A673 (cell line): ENCODE measurements around the gene RAB26. TPM values are rescaled to one million over a fixed set of nuclear protein-coding genes. Genes with fewer than 3 reads are reported as not detected.
"Not testable (repeated sequence)": the region's sequence is repeated elsewhere in the genome, so short reads cannot be mapped to it uniquely, and the experiment has no call there.

Experiments used
- BruUV-seq: library from RNA; stranded (reverse); fragments of 400-500 nt; replicated peaks from 2 replicates; lab custom pipeline; 2021; lab: Mats Ljungman, UMichigan
- CTCF ChIA-PET: fragments of 300-600 bp; sonication (Branson Sonifier 250); formaldehyde crosslinking; loops from one replicate; lab custom pipeline; 2022; ENCODE audit warnings: antibody characterized with exemption; lab: Charles Lee
- POLR2A ChIA-PET: fragments of 300-600 bp; sonication (Branson Sonifier 250); formaldehyde crosslinking; loops from one replicate; lab custom pipeline; 2022; ENCODE audit warnings: antibody characterized with exemption; ENCODE audit not compliant: low non-redundant PET; lab: Charles Lee
- DNase-seq: peaks from one replicate; pipeline ENCODE4 v3.0.0-alpha.2; 2015; ENCODE audit warnings: low spot score
- H3K27ac ChIP-seq: fragments of 200-600 bp; sonication (generic); 2 replicates; pipeline ENCODE4 v1.5.1; 2016; ENCODE audit warnings: mixed run types, low read depth, mild to moderate bottlenecking, mixed read lengths, antibody characterized with exemption, low read length; ENCODE audit not compliant: poor library complexity, severe bottlenecking
- H3K27me3 ChIP-seq: fragments of 200-600 bp; sonication (generic); replicated peaks from 2 replicates; pipeline ENCODE4 v1.6.1; 2017; ENCODE audit warnings: mixed run types, low read depth, mild to moderate bottlenecking, mixed read lengths, antibody characterized with exemption, low read length; ENCODE audit not compliant: insufficient read depth, poor library complexity
- H3K36me3 ChIP-seq: fragments of 200-600 bp; sonication (generic); 2 replicates; pipeline ENCODE4 v1.6.1; 2016; ENCODE audit warnings: mixed run types, mild to moderate bottlenecking, mixed read lengths, antibody characterized with exemption, low read length; ENCODE audit not compliant: insufficient read depth, poor library complexity, severe bottlenecking
- H3K4me1 ChIP-seq: fragments of 200-600 bp; sonication (generic); 2 replicates; pipeline ENCODE4 v1.6.1; 2017; ENCODE audit warnings: mixed run types, mild to moderate bottlenecking, mixed read lengths, antibody characterized with exemption, low read length; ENCODE audit not compliant: insufficient read depth, poor library complexity, severe bottlenecking
- H3K4me3 ChIP-seq: fragments of 200-600 bp; sonication (generic); 2 replicates; pipeline ENCODE4 v1.5.1; 2016; ENCODE audit warnings: low read depth, mixed run types, mild to moderate bottlenecking, mixed read lengths, low read length; ENCODE audit not compliant: poor library complexity, severe bottlenecking
- H3K9me3 ChIP-seq: fragments of 200-600 bp; sonication (generic); 2 replicates; pipeline ENCODE4 v1.6.1; 2016; ENCODE audit warnings: mixed run types, low read depth, mild to moderate bottlenecking, mixed read lengths, antibody characterized with exemption, low read length; ENCODE audit not compliant: poor library complexity, severe bottlenecking
- EZH2 ChIP-seq: fragments of 200-600 bp; sonication (generic); IDR thresholded peaks from 2 replicates; pipeline ENCODE4 v1.6.1; 2017; ENCODE audit warnings: borderline replicate concordance, low read depth, mild to moderate bottlenecking, mixed read lengths, antibody characterized with exemption, low read length; ENCODE audit not compliant: poor library complexity, severe bottlenecking
- intact Hi-C: fragments of 100-400 bp; cut with micrococcal nuclease; formaldehyde crosslinking; loops from one replicate; pipeline ENCODE4 v1.10.0; 2022; ENCODE audit not compliant: unreplicated experiment
- total RNA-seq: library from RNA; stranded (reverse); gene quantifications from 2 replicates; pipeline ENCODE4 v1.2.3, GENCODE V29; 2021
- TF ChIP-seq, protein P1 (sequence below): fragments of 300-800, 200-600 bp; sonication (generic); conservative IDR thresholded peaks from 2 replicates; pipeline ENCODE4 v1.5.1; 2017; ENCODE audit warnings: low read depth, mild to moderate bottlenecking, antibody characterized with exemption, low read length, moderate library complexity, mixed read lengths

The RAB26 gene
- total RNA-seq, 1 experiment from 2014 or later: 0.49 TPM

DNA sequence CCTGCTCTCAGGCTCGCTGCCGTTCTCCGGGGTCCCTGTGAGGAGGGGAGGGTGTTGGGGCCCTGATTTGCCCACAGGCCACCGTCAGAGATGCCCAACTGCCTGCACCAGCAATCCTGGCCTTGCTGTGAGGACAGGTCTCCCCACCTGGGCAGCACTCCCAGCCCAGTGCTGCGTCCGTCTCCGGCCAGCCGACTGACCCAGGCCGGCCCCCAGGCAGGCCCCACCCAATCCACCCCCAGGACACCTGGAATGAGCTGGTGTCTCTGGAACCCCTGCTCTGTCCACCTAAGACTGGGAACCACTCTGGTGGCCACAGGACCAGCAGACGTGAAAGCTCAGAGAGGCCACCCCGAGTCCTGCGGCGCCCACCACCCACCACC, 32.8 kb upstream of the RAB26 start:
- no peaks in the 10 kb centered on the region for H3K27me3 ChIP-seq
- ChIA-PET POLR2A (no interaction called here), CTCF (no interaction called here)
- TF ChIP-seq, protein P1, sequence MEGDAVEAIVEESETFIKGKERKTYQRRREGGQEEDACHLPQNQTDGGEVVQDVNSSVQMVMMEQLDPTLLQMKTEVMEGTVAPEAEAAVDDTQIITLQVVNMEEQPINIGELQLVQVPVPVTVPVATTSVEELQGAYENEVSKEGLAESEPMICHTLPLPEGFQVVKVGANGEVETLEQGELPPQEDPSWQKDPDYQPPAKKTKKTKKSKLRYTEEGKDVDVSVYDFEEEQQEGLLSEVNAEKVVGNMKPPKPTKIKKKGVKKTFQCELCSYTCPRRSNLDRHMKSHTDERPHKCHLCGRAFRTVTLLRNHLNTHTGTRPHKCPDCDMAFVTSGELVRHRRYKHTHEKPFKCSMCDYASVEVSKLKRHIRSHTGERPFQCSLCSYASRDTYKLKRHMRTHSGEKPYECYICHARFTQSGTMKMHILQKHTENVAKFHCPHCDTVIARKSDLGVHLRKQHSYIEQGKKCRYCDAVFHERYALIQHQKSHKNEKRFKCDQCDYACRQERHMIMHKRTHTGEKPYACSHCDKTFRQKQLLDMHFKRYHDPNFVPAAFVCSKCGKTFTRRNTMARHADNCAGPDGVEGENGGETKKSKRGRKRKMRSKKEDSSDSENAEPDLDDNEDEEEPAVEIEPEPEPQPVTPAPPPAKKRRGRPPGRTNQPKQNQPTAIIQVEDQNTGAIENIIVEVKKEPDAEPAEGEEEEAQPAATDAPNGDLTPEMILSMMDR: no peak
- no peak for TF ChIP-seq EZH2
- H3K4me3 ChIP-seq: no peak overlapping the region
- no TSS peak for BruUV-seq
- no peaks in the 10 kb centered on the region for H3K36me3 ChIP-seq
- DNase-seq: no peak
- H3K9me3 ChIP-seq: no peaks in the 10 kb centered on the region
- intact Hi-C loops: no loop called here
- H3K4me1 ChIP-seq: no peaks in the 10 kb centered on the region
- H3K27ac ChIP-seq: no peak overlapping the region

DNA sequence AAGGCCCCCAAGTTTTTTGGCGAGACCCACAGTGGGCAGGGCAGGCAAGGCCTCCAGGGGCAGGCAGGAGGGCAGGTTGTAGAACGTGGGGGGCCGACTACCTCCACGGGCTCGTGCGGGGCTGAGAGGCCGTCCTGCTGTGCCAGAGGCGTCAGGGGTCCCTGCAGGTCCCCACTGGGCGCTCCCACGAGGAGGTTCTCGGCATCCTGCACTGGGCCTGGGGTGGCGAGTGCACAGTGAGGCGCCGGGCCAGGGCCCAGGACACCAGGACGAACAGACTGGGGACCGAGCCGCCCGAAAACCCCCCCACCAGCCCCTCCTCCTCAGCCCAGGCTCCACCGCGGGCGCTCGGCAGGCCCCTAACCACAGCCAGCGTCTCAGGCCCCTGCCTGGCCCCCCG, 32.0 kb upstream of the RAB26 start:
- H3K4me3 ChIP-seq, CTCF ChIA-PET, H3K9me3 ChIP-seq, BruUV-seq, intact Hi-C loops, H3K27ac ChIP-seq, DNase-seq, POLR2A ChIA-PET, H3K4me1 ChIP-seq, H3K36me3 ChIP-seq, H3K27me3 ChIP-seq: not testable (repeated sequence)

DNA sequence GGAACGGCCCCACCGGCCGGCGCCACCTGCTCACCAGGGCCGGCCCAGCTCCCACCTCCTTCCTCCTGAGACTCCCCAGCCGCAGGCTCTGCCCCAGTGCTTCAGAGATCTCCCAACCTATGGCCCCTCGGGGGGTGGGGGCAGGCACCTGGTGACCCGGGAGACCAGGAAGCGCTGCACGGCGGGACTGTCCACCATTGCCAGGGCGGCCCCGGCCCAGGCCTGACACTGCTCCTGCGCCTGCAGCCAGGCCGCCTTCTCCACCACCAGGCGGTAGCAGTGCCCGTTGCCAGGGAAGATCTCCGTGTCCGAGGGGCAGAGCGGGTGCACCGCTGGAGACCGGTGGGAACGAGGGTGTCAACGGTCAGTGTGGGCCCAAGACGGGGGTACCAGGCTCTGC, 31.1 kb upstream of the RAB26 start:
- H3K27ac ChIP-seq, H3K9me3 ChIP-seq, POLR2A ChIA-PET, H3K36me3 ChIP-seq, H3K27me3 ChIP-seq, DNase-seq, BruUV-seq, H3K4me3 ChIP-seq, H3K4me1 ChIP-seq, intact Hi-C loops, CTCF ChIA-PET: not testable (repeated sequence)

DNA sequence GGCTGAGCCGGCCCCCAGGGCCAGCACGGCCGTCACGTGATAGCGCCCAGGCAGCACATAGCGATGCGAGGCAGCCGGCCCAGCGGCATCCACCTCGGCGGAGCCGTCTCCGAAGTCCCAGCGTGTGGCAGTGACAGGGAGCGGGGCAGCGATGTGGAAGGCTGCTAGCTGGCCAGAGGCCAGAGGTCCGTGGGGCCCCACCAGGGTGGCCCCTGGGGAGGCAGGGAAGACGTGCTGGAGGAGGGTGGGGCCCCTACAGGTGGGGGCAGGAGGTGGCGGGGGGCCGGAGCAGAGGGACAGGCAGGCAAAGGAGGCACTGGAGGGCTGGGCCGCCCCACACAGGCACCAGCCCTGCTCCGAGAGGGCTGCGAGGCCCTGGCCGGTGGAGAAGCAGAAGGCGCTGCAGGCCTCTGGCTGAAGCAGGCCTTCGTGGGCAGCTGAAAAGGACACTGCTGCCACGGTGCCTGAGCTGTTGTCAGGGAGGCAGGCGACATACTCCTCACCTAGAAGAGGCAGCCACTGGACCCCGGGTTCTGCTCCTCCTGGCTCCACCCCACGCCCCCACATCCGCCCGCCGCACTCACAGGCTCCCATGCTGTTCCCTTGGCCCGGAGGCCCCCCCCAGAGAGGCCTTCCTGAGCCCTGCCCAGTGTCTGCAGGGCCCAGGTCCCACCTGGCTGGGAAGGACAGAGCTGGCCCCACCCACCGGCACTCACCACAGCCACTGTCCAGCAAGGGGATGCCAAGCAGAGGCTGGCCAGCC, 30.3 kb upstream of the RAB26 start:
- CTCF ChIA-PET: not testable (repeated sequence)
- TSS peak; percentile 43 for BruUV-seq

More for the DNA sequence above, 30.3 kb upstream of the RAB26 start:
- POLR2A ChIA-PET, H3K4me1 ChIP-seq, H3K27me3 ChIP-seq, H3K36me3 ChIP-seq, H3K9me3 ChIP-seq, H3K27ac ChIP-seq, H3K4me3 ChIP-seq, DNase-seq, intact Hi-C loops: not testable (repeated sequence)
